ENCODE data around the gene GPC6. TPM values are rescaled to one million over a fixed set of nuclear protein-coding genes. Genes with fewer than 3 reads are reported as not detected.

Gene GPC6
- total RNA-seq, 1 donor from 2014 or later: not detected

GRCh38 chr13:93777504-93777903, 550.9 kb downstream of the GPC6 start:
- Mint-ChIP-seq H3K36me3 (ENCODE audit: low read depth) (no peaks in the 10 kb centered on the region), H3K27ac (no peak overlapping the region), H3K4me1 (ENCODE audit: low read depth) (no peaks in the 10 kb centered on the region), H3K27me3 (ENCODE audit: insufficient read depth) (no peaks in the 10 kb centered on the region), H3K9me3 (no peaks in the 10 kb centered on the region), H3K4me3 (no peak overlapping the region)
- no peak for DNase-seq (ENCODE audit: low spot score)
- intact Hi-C loops (cut with micrococcal nuclease): no loop called here

- Mint-ChIP-seq H3K27ac (no peak overlapping the region), H3K4me3 (no peak overlapping the region), H3K9me3 (no peaks in the 10 kb centered on the region), H3K36me3 (ENCODE audit: low read depth) (no peaks in the 10 kb centered on the region), H3K4me1 (ENCODE audit: low read depth) (no peaks in the 10 kb centered on the region), H3K27me3 (ENCODE audit: insufficient read depth) (no peaks in the 10 kb centered on the region)
- no peak for DNase-seq (ENCODE audit: low spot score)
- intact Hi-C loops (cut with micrococcal nuclease): no loop called here
These were observed 551.9 kb downstream of the GPC6 start for GRCh38 chr13:93778548-93778947.

- no peaks in the 10 kb centered on the region for H3K9me3 Mint-ChIP-seq
- no peaks in the 10 kb centered on the region for H3K27me3 Mint-ChIP-seq (ENCODE audit: insufficient read depth)
- no peaks in the 10 kb centered on the region for H3K36me3 Mint-ChIP-seq (ENCODE audit: low read depth)
- no peaks in the 10 kb centered on the region for H3K4me1 Mint-ChIP-seq (ENCODE audit: low read depth)
- no peak overlapping the region for H3K4me3 Mint-ChIP-seq
- intact Hi-C loops (cut with micrococcal nuclease): no loop called here
- DNase-seq (ENCODE audit: low spot score): no peak
- no peak overlapping the region for H3K27ac Mint-ChIP-seq
These were observed 557.6 kb downstream of the GPC6 start for GRCh38 chr13:93784191-93784590.

GRCh38 chr13:93786846-93787489, 560.4 kb downstream of the GPC6 start:
- Mint-ChIP-seq H3K4me3 (no peak overlapping the region), H3K27me3 (ENCODE audit: insufficient read depth) (no peaks in the 10 kb centered on the region), H3K27ac (no peak overlapping the region), H3K9me3 (no peaks in the 10 kb centered on the region), H3K4me1 (ENCODE audit: low read depth) (no peaks in the 10 kb centered on the region), H3K36me3 (ENCODE audit: low read depth) (no peaks in the 10 kb centered on the region)
- no peak for DNase-seq (ENCODE audit: low spot score)
- intact Hi-C loops (cut with micrococcal nuclease): no loop called here

- intact Hi-C loops (cut with micrococcal nuclease): no loop called here
- Mint-ChIP-seq H3K9me3 (no peaks in the 10 kb centered on the region), H3K4me1 (ENCODE audit: low read depth) (no peaks in the 10 kb centered on the region), H3K36me3 (ENCODE audit: low read depth) (no peaks in the 10 kb centered on the region), H3K4me3 (no peak overlapping the region), H3K27me3 (ENCODE audit: insufficient read depth) (peaks cover 3% of the 10 kb centered on the region), H3K27ac (no peak overlapping the region)
- no peak for DNase-seq (ENCODE audit: low spot score)
These were observed 561.8 kb downstream of the GPC6 start for GRCh38 chr13:93788456-93788855.

GRCh38 chr13:93789058-93789457, 562.5 kb downstream of the GPC6 start:
- Mint-ChIP-seq H3K9me3 (peaks cover 3% of the 10 kb centered on the region), H3K27me3 (ENCODE audit: insufficient read depth) (peaks cover 3% of the 10 kb centered on the region), H3K4me3 (no peak overlapping the region), H3K27ac (no peak overlapping the region), H3K4me1 (ENCODE audit: low read depth) (peaks cover 4% of the 10 kb centered on the region), H3K36me3 (ENCODE audit: low read depth) (no peaks in the 10 kb centered on the region)
- intact Hi-C loops (cut with micrococcal nuclease): no loop called here
- DNase-seq (ENCODE audit: low spot score): no peak

- peak overlapping the region; percentile 59 for H3K27ac Mint-ChIP-seq
- H3K27me3 Mint-ChIP-seq (ENCODE audit: insufficient read depth): peaks cover 5% of the 10 kb centered on the region
- H3K4me1 Mint-ChIP-seq (ENCODE audit: low read depth): peaks cover 10% of the 10 kb centered on the region
- no peaks in the 10 kb centered on the region for H3K36me3 Mint-ChIP-seq (ENCODE audit: low read depth)
- H3K9me3 Mint-ChIP-seq: peaks cover 13% of the 10 kb centered on the region
- DNase-seq (ENCODE audit: low spot score): peak; percentile 5
- H3K4me3 Mint-ChIP-seq: no peak overlapping the region
- intact Hi-C loops (cut with micrococcal nuclease): loop anchor here (1.0 to 5.0 kb wide), 6 partner anchors 445 to 873 kb away; no protein-coding TSS in a partner anchor
These were observed 567.7 kb downstream of the GPC6 start for GRCh38 chr13:93794197-93794885.

- no peak for DNase-seq (ENCODE audit: low spot score)
- no peaks in the 10 kb centered on the region for H3K36me3 Mint-ChIP-seq (ENCODE audit: low read depth)
- H3K9me3 Mint-ChIP-seq: peaks cover 13% of the 10 kb centered on the region
- peaks cover 10% of the 10 kb centered on the region for H3K4me1 Mint-ChIP-seq (ENCODE audit: low read depth)
- intact Hi-C loops (cut with micrococcal nuclease): no loop called here
- peaks cover 2% of the 10 kb centered on the region for H3K27me3 Mint-ChIP-seq (ENCODE audit: insufficient read depth)
- H3K4me3 Mint-ChIP-seq: no peak overlapping the region
- H3K27ac Mint-ChIP-seq: no peak overlapping the region
These were observed 570.9 kb downstream of the GPC6 start for GRCh38 chr13:93797463-93797862.

GRCh38 chr13:93800342-93800741, 573.7 kb downstream of the GPC6 start:
- no peak for DNase-seq (ENCODE audit: low spot score)
- H3K4me3 Mint-ChIP-seq: no peak overlapping the region
- intact Hi-C loops (cut with micrococcal nuclease): no loop called here
- no peaks in the 10 kb centered on the region for H3K36me3 Mint-ChIP-seq (ENCODE audit: low read depth)
- peaks cover 8% of the 10 kb centered on the region for H3K27me3 Mint-ChIP-seq (ENCODE audit: insufficient read depth)
- no peak overlapping the region for H3K27ac Mint-ChIP-seq
- peaks cover 4% of the 10 kb centered on the region for H3K9me3 Mint-ChIP-seq
- H3K4me1 Mint-ChIP-seq (ENCODE audit: low read depth): no peaks in the 10 kb centered on the region

- Mint-ChIP-seq H3K4me1 (ENCODE audit: low read depth) (no peaks in the 10 kb centered on the region), H3K27me3 (ENCODE audit: insufficient read depth) (peaks cover 6% of the 10 kb centered on the region), H3K9me3 (no peaks in the 10 kb centered on the region), H3K36me3 (ENCODE audit: low read depth) (no peaks in the 10 kb centered on the region), H3K27ac (no peak overlapping the region), H3K4me3 (no peak overlapping the region)
- intact Hi-C loops (cut with micrococcal nuclease): no loop called here
- DNase-seq (ENCODE audit: low spot score): no peak
These were observed 579.1 kb downstream of the GPC6 start for GRCh38 chr13:93805736-93806135.

- Mint-ChIP-seq H3K9me3 (no peaks in the 10 kb centered on the region), H3K36me3 (ENCODE audit: low read depth) (no peaks in the 10 kb centered on the region), H3K27ac (no peak overlapping the region), H3K4me1 (ENCODE audit: low read depth) (no peaks in the 10 kb centered on the region), H3K4me3 (no peak overlapping the region), H3K27me3 (ENCODE audit: insufficient read depth) (peaks cover 6% of the 10 kb centered on the region)
- intact Hi-C loops (cut with micrococcal nuclease): no loop called here
- DNase-seq (ENCODE audit: low spot score): no peak
These were observed 580.3 kb downstream of the GPC6 start for GRCh38 chr13:93806861-93807260.

GRCh38 chr13:93810264-93810663, 583.7 kb downstream of the GPC6 start:
- no peak overlapping the region for H3K27ac Mint-ChIP-seq
- no peaks in the 10 kb centered on the region for H3K36me3 Mint-ChIP-seq (ENCODE audit: low read depth)
- no peak overlapping the region for H3K4me3 Mint-ChIP-seq
- DNase-seq (ENCODE audit: low spot score): no peak
- H3K9me3 Mint-ChIP-seq: no peaks in the 10 kb centered on the region
- intact Hi-C loops (cut with micrococcal nuclease): no loop called here
- H3K4me1 Mint-ChIP-seq (ENCODE audit: low read depth): no peaks in the 10 kb centered on the region
- H3K27me3 Mint-ChIP-seq (ENCODE audit: insufficient read depth): no peaks in the 10 kb centered on the region

GRCh38 chr13:93811071-93811737, 584.6 kb downstream of the GPC6 start:
- Mint-ChIP-seq H3K4me3 (no peak overlapping the region), H3K27ac (no peak overlapping the region), H3K4me1 (ENCODE audit: low read depth) (no peaks in the 10 kb centered on the region), H3K9me3 (no peaks in the 10 kb centered on the region), H3K36me3 (ENCODE audit: low read depth) (no peaks in the 10 kb centered on the region), H3K27me3 (ENCODE audit: insufficient read depth) (no peaks in the 10 kb centered on the region)
- intact Hi-C loops (cut with micrococcal nuclease): no loop called here
- DNase-seq (ENCODE audit: low spot score): no peak
